GM19238 (cell line): ENCODE data around the gene ETV3L.
"Not testable (repeated sequence)": the region's sequence is repeated elsewhere in the genome, so short reads cannot be mapped to it uniquely, and the experiment has no call there.

ENCODE experiments used
- DNase-seq: peaks from one replicate; pipeline ENCODE4 v3.0.0; 2011; ENCODE audit warnings: low spot score; ENCODE audit not compliant: insufficient read length

Gene ETV3L

GRCh38 chr1:157080714-157081113, 18.9 kb downstream of the ETV3L start:
- no peak for DNase-seq

GRCh38 chr1:157077394-157077793, 22.2 kb downstream of the ETV3L start:
- no peak for DNase-seq

GRCh38 chr1:157073944-157074685, 25.5 kb downstream of the ETV3L start:
- no peak for DNase-seq

- DNase-seq: no peak
Measured at GRCh38 chr1:157069601-157070000, 30.0 kb downstream of the ETV3L start.

GRCh38 chr1:157059241-157059640, 40.4 kb downstream of the ETV3L start:
- DNase-seq: not testable (repeated sequence)

GRCh38 chr1:157056269-157056668, 43.3 kb downstream of the ETV3L start:
- no peak for DNase-seq

- not testable (repeated sequence) for DNase-seq
Measured at GRCh38 chr1:157055729-157056128, 43.9 kb downstream of the ETV3L start.

- DNase-seq: no peak
Measured at GRCh38 chr1:157050836-157051235, 48.8 kb downstream of the ETV3L start.

GRCh38 chr1:157047062-157047410, 52.6 kb downstream of the ETV3L start:
- no peak for DNase-seq

- DNase-seq: peak; percentile 58
Measured at GRCh38 chr1:157045250-157046218, 54.1 kb downstream of the ETV3L start, which contains the start of gene ARHGEF11. TSS of gene ARHGEF11 (minus strand) at chr1:157045742. CDS start at chr1:157044330, 1,412 bp downstream.

GRCh38 chr1:157044326-157044725, 55.3 kb downstream of the ETV3L start:
- no peak for DNase-seq

GRCh38 chr1:157043685-157044084, 55.9 kb downstream of the ETV3L start:
- DNase-seq: no peak

GRCh38 chr1:157042846-157043245, 56.8 kb downstream of the ETV3L start:
- no peak for DNase-seq
